Psoas muscle (tissue), 8 donors: ENCODE measurements around the gene DGCR8. TPM values are rescaled to one million over a fixed set of nuclear protein-coding genes. Genes with fewer than 3 reads are reported as not detected.

ENCODE experiments used
- ATAC-seq, 4 donors: fragments of 200-7000 bp; cut with Tn5 transposase; one replicate each; pipeline ENCODE4 v1.9.1; 2020; ENCODE audit warnings: moderate library complexity in 3 of 4, mild to moderate bottlenecking in 2 of 4
- DNase-seq, 2 donors: peaks; one replicate each; pipeline ENCODE4 v3.0.0-alpha.2; 2020
- H3K27ac ChIP-seq: fragments of 200-600 bp; one replicate; pipeline ENCODE4 v1.8.0; 2022
- H3K27me3 ChIP-seq, 3 donors: fragments of 200-600 bp in 1 of 3; one replicate each; pipeline versions ENCODE4 v1.6.1 to v1.8.0; 2013 to 2022; ENCODE audit warnings: low read length in 2 of 3, mild to moderate bottlenecking in 2 of 3, moderate library complexity in 1 of 3; ENCODE audit not compliant: insufficient read depth in 3 of 3
- H3K36me3 ChIP-seq, 2 donors: fragments of 200-600 bp in 1 of 2; one replicate each; pipeline versions ENCODE4 v1.6.1 to v1.8.0; 2013 to 2022; ENCODE audit warnings: low read depth in 1 of 2, mild to moderate bottlenecking in 1 of 2, moderate library complexity in 1 of 2; ENCODE audit not compliant: insufficient read depth in 1 of 2
- H3K4me1 ChIP-seq: fragments of 200-600 bp; one replicate; pipeline ENCODE4 v1.8.0; 2022
- H3K4me3 ChIP-seq: fragments of 200-600 bp; one replicate; pipeline ENCODE4 v1.8.0; 2022; ENCODE audit warnings: mild to moderate bottlenecking
- H3K9me3 ChIP-seq: fragments of 200-600 bp; one replicate; pipeline ENCODE4 v1.8.0; 2022
- WGBS, 3 donors: extraction: QIAGEN DNeasy Blood & Tissue Kit; methylation state at CpG; one replicate each; pipeline versions ENCODE4 v1.1.6 to v1.1.7; 2013; 5-methylcytosine and 5-hydroxymethylcytosine counted together
- intact Hi-C, 2 donors: fragments of 100-400 bp; cut with DNase I; formaldehyde crosslinking; loops; one replicate each; pipeline versions ENCODE4 v1.11.0 to v1.14.2; 2022
- polyA plus RNA-seq, 3 donors: library from polyadenylated mRNA; stranded (reverse); fragments of 200-250 nt; gene quantifications; one replicate each; pipeline ENCODE4 v1.2.3, GENCODE V29; 2013
- total RNA-seq, 4 donors: library from RNA; stranded (reverse); fragmentation: NEBNext Ultra II Directional in 2 of 4; extraction: Animal tissue kit (Norgen Biotek cat#: 25700) in 2 of 4; gene quantifications; one replicate each; pipeline versions ENCODE4 v1.2.1 to v1.2.4, GENCODE V29; 2021 to 2023
- TF ChIP-seq, protein P1 (sequence below): fragments of 200-600 bp; IDR thresholded peaks from one replicate; pipeline ENCODE4 v1.8.0; 2022; ENCODE audit warnings: antibody characterized with exemption
- donor health status: healthy with polysubstance abuse.
- donor health status: DM: no; HTN: no; CAD: no; lungs with moderate emphysema.
- donor health status: Bipolar disorder and iron deficiency.
- donor health status: healthy.
- donor health status: DM: yes; HTN: yes; CAD: no.
- donor health status: DM: no; HTN: no; CAD: no.
- donor health status: DM: no; HTN: no; CAD: no.
- donor health status: DM: yes; HTN: yes; CAD: no.

DGCR8 gene
- total and polyA plus RNA-seq, 7 donors, result 10.5 to 21.5 (median 15.3) TPM

GRCh38 chr22:20080445-20080775, 369 bp downstream of the DGCR8 start:
- peaks cover 45% of the 10 kb centered on the region for H3K4me1 ChIP-seq
- peak; percentile 64 to 83 for DNase-seq
- ATAC-seq, result peak; percentile 28 to 65 (median 54)
- peaks cover 0 to under 1% of the 10 kb centered on the region in 2 donors for H3K36me3 ChIP-seq
- H3K9me3 ChIP-seq, result no peaks in the 10 kb centered on the region
- TF ChIP-seq, protein P1, sequence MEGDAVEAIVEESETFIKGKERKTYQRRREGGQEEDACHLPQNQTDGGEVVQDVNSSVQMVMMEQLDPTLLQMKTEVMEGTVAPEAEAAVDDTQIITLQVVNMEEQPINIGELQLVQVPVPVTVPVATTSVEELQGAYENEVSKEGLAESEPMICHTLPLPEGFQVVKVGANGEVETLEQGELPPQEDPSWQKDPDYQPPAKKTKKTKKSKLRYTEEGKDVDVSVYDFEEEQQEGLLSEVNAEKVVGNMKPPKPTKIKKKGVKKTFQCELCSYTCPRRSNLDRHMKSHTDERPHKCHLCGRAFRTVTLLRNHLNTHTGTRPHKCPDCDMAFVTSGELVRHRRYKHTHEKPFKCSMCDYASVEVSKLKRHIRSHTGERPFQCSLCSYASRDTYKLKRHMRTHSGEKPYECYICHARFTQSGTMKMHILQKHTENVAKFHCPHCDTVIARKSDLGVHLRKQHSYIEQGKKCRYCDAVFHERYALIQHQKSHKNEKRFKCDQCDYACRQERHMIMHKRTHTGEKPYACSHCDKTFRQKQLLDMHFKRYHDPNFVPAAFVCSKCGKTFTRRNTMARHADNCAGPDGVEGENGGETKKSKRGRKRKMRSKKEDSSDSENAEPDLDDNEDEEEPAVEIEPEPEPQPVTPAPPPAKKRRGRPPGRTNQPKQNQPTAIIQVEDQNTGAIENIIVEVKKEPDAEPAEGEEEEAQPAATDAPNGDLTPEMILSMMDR, result no peak
- WGBS, 3 donors, result 0 to 2% (median 0%) methylated on average over 9 to 34 of the region's 34 CpGs
- intact Hi-C loops, result loop anchor here (5.0 kb wide), 2 partner anchors 37 to 58 kb away; partner anchors contain the start of genes RANBP1 (in 1 of the 2), TANGO2 (in 1 of the 2) and TRMT2A (in 1 of the 2)
- H3K27me3 ChIP-seq, result no peaks in the 10 kb centered on the region
- peak overlapping the region; percentile 88 for H3K27ac ChIP-seq
- peak overlapping the region; percentile 98 for H3K4me3 ChIP-seq

GRCh38 chr22:20080776-20081654, 974 bp downstream of the DGCR8 start:
- WGBS, 3 donors, result 4 to 8% (median 6%) methylated on average over 27 of the region's 27 CpGs
- peaks cover under 1 to 6% of the 10 kb centered on the region in 2 donors for H3K36me3 ChIP-seq
- TF ChIP-seq, protein P1, result no peak
- H3K9me3 ChIP-seq, result no peaks in the 10 kb centered on the region
- H3K4me3 ChIP-seq, result peak overlapping the region; percentile 98
- DNase-seq (no peak), ATAC-seq (peak in 2 of 4 donors; percentile 2 to 6)
- peaks cover 49% of the 10 kb centered on the region for H3K4me1 ChIP-seq
- peak overlapping the region; percentile 88 for H3K27ac ChIP-seq
- intact Hi-C loops, result loop anchor here (5.0 kb wide), 2 partner anchors 36 to 59 kb away; partner anchors contain the start of genes RANBP1 (in 1 of the 2), TANGO2 (in 1 of the 2) and TRMT2A (in 1 of the 2)
- H3K27me3 ChIP-seq, result no peaks in the 10 kb centered on the region

DNA sequence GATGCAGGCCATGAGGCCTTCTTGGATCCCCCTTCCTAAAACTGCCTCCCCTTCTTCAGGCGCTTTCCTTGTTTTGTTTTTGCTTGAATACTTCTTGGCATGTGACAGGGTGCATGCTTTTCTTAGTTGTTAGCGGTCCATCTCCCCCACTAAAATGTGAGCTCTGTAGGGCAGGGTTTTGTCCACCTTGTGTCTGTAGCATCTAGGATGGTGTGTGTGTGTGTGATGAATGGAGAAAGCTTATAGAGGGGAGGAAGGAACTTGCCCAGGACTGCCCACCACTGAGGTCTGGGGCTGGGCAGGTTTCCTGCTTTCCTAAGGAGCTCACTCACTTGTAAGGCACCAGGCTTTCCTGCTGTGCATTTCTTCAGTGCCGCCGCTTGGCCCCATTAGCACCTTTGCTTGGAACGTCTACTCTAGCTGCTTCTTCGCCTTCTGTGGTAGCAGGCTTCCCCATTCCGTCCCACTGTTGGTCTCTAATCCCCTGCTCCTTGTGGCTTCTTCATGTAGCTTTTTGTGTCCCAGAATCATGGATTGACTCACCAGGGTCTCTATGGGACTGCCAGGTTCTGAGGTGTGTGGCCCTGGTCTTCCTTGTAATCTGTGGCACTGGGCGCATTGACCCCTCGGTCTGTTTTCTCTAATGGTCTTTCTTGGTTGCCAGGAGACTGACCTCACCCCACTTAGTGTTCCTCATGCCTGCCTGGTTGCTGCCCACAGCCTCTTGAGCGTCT, 3.3 kb downstream of the DGCR8 start:
- Histone ChIP-seq H3K9me3 (no peaks in the 10 kb centered on the region), H3K4me1 (peaks cover 49% of the 10 kb centered on the region), H3K27ac (peak overlapping the region; percentile 20), H3K4me3 (no peak overlapping the region), H3K27me3 (no peaks in the 10 kb centered on the region), H3K36me3 (peaks cover 8 to 29% of the 10 kb centered on the region in 2 donors)
- no peak for DNase-seq
- 84 to 86% (median 85%) methylated on average over 10 of the region's 10 CpGs for WGBS, 3 donors
- intact Hi-C loops, result loop anchor here (5.0 kb wide), 2 partner anchors 34 to 61 kb away; partner anchors contain the start of genes RANBP1 (in 1 of the 2), TANGO2 (in 1 of the 2) and TRMT2A (in 1 of the 2)
- no peak for ATAC-seq
- TF ChIP-seq, protein P1, result no peak

DNA sequence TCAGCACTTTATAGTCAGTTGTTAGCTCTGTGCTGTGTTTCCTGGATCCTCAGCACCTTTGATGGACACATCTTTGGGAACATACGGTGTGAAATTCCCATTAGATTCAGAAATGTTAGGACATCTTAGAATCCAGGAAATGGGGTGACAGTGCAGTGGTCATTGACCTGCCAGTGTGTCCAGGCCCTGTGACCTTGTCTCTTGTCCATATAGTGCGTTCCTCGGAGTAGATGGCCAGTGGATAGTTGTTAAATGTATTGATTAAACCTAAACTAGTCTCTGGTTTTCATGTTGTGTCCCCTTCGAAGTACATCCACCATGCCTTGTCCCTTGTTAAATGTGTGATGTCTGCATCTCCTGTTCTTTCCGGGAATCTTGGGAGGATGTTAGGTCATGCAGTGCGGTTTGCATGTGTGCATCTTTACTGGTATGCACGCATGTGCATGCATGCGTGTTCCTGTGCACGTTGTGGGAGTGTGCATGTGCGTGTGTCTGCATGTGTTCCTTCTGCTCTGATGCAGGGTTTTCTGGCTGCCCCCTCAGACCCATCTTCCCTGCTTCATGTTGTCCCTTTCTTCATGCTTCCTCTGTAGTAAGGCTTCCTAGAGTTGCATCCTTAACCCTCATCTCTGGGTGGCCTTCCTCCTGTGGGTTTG, 4.0 kb downstream of the DGCR8 start:
- Histone ChIP-seq H3K27ac (peak overlapping the region; percentile 61), H3K4me3 (no peak overlapping the region), H3K27me3 (no peaks in the 10 kb centered on the region), H3K36me3 (peaks cover 8 to 36% of the 10 kb centered on the region in 2 donors), H3K9me3 (no peaks in the 10 kb centered on the region), H3K4me1 (peaks cover 49% of the 10 kb centered on the region)
- WGBS, 3 donors, result 67 to 78% (median 77%) methylated on average over 10 of the region's 10 CpGs
- TF ChIP-seq, protein P1, result no peak
- intact Hi-C loops, result loop anchor here (5.0 kb wide), 2 partner anchors 33 to 62 kb away; partner anchors contain the start of genes RANBP1 (in 1 of the 2), TANGO2 (in 1 of the 2) and TRMT2A (in 1 of the 2)
- DNase-seq (no peak), ATAC-seq (no peak)
